ENCODE results near the gene TRIOBP.

DNA sequence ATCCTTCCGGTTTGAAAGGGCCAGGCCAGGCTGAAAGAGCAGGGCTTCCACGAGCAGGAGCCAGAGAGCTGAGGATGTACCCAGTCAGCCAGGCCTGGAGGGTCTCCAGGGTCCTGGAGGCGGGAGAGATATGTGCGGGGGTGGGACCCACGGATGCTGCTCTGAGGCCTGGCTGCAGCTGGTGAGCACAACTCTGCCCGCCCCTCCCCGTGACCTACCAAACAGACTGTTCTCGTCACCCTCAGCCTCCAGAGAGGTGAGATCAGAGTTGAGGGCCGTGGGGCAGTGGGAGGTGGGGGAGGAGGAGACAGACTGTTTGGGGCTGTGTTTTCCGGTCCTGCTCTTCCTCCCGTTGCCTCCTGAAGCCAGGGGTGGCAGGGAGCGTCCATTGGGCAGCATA is 42.2 kb downstream of the TRIOBP start:
- TF ChIP-seq, protein P1, sequence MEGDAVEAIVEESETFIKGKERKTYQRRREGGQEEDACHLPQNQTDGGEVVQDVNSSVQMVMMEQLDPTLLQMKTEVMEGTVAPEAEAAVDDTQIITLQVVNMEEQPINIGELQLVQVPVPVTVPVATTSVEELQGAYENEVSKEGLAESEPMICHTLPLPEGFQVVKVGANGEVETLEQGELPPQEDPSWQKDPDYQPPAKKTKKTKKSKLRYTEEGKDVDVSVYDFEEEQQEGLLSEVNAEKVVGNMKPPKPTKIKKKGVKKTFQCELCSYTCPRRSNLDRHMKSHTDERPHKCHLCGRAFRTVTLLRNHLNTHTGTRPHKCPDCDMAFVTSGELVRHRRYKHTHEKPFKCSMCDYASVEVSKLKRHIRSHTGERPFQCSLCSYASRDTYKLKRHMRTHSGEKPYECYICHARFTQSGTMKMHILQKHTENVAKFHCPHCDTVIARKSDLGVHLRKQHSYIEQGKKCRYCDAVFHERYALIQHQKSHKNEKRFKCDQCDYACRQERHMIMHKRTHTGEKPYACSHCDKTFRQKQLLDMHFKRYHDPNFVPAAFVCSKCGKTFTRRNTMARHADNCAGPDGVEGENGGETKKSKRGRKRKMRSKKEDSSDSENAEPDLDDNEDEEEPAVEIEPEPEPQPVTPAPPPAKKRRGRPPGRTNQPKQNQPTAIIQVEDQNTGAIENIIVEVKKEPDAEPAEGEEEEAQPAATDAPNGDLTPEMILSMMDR (conservative IDR thresholded peaks at IDR 0.05), result no peak
- no peak for TF ChIP-seq EZH2 (IDR thresholded peaks at IDR 0.05; ENCODE audit: low read depth)

Data from PC-9 (cell line).